ENCODE measurements around the gene ZDHHC8.
"Not testable (repeated sequence)": the region's sequence is repeated elsewhere in the genome, so short reads cannot be mapped to it uniquely, and the experiment has no call there.

Gene ZDHHC8

DNA sequence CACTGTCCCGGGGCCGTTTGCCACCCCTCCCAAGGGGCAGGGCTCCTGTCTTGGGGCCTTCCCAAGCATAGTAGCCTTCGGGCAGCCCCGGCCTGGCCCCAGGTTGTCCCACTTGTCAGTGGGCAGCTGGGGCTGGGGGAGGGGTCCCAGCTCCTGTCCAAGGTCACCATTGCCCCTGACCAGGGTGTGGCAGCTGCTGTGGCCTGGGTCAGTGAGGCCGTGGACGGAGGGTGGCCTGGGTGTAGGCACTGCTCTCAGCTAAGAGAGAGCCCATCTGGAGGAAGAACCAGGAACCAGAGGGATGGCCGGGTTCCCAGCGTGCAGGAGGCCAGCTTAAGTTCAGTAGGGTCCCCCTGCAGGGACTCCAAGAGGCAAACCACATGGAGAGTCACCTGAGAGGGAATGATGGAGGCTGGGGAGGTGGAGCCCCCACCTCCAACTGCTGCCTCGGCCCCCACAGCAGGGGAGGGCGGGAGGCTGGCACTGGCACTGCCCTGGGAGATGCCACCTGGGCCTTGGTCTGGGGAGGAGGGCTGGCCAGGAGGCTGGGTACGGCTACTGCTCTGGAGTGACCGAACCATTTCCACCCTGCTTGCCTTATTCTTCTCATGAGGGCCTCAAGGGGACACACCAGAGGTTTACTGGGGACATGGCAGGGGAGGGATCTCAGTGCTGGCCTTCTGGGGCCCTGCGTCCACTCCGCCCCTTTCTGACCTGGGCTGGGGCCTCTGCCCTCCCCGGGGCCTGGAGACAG is 26.0 kb downstream of the ZDHHC8 start:
- DNase-seq (ENCODE audit: low read depth in 1 of 2, low spot score in 1 of 2) = no peak

DNA sequence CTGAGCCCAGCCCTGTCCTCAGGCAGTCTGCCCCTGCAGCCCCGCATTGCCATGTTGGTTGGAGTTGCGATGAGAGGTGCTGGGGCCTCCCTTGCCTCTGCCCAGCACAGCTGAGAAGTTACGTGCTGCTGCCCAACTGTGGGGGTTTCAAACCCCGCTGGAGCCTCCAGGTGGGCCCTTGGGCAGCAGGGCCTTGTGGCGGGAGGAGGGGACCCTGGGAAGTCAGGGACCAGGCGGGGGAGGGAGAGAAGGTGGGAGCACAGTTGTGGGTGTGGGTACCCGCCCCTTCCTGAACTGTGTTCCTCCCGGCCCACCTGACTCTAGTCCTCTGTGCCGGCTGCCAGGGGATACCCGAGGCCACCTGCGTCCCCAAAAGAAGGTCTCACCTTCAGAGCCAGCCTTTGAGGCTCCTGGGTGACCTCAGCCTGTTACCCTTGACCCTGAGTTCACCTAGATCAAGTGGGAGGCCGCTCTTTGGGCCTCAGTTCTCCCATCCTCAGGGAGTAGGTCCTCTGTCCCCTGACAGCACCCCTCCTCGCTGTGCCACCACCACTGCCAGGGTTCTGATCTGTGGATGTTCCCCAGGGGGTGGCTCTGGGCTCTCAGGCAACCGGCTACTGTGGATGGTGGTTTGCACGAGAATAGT is 26.9 kb downstream of the ZDHHC8 start:
- DNase-seq (ENCODE audit: low read depth in 1 of 2, low spot score in 1 of 2) = no peak

DNA sequence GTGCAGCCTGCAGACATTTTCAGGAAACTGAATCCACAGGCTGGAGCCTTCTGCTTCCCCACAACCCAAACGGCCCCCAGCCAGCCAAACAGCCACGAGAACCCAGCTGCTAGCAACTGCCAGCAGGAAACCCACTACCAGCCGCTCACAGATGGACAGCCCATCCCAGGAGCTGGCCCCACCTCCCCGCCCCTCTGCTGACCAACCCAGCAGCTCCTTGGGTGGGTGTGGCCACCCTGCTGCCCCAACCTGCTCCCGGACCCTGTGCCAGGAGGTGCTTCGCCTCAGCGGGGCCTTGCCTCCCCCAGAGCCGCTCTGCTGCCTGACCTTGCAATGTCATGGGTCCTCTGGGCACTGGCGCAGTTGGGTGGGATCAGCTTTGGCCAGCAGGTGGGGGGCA is 27.5 kb downstream of the ZDHHC8 start:
- no peak for DNase-seq (ENCODE audit: low read depth in 1 of 2, low spot score in 1 of 2)

DNA sequence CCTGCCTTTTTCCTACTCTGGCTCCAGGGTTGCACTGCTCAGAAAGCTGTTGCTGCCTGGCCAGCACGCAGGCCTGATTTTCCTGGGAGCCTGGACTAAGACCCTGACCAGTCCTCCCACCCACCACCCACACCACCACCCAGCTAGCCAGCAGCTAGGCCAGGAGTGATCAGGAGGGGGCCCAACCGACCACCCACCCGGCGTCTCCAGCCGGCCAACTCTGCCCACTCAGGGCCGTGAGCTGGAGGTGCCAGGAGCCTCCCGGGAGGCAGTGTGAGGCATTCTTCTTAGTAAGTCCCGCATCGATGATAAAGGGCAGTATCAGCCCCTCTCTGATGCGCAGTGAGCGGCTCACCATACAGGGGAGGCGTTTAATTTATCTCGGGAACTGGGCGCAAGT is 27.9 kb downstream of the ZDHHC8 start:
- not testable (repeated sequence) for DNase-seq (ENCODE audit: low read depth in 1 of 2, low spot score in 1 of 2)

DNA sequence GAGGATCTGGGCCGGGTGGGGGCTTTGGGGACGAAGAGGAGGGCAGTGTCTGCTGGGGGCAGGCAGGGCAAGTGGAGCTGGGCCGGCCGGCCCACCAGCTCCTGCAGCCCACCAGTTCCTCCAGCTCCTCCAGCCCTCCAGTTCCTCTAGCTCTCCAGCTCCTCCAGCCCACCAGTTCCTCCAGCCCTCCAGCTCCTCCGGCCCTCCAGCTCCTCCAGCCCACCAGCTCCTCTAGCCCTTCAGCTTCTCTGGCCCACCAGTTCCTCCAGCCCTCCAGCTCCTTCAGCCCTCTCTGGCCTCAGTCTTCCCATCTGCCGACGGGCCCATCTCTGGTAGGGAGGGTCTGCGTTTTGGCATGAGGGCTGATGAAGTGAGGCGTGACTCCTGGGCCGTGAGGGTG is 28.4 kb downstream of the ZDHHC8 start:
- DNase-seq (ENCODE audit: low read depth in 1 of 2, low spot score in 1 of 2) = no peak

DNA sequence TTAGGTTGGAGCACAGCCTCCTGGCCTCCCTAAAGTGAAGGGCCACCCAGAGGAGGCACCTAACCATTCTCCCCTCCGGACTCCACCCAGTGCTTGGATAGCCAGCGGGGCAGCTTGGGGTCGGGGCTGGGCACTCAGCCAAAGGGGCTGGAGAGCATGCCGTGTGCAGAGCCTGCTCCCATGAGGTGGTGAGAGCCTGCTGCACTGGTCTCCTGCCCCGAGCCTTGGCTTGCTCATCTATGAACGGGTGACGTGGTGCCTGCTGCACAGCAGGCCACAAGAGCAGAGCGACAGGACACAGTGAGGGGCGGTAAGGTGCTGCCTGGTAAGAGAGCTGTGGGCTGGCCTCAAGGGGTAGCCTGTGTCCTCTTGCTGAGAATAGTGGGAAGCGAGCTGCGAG is 33.3 kb downstream of the ZDHHC8 start:
- no peak for DNase-seq (ENCODE audit: low read depth in 1 of 2, low spot score in 1 of 2)

DNA sequence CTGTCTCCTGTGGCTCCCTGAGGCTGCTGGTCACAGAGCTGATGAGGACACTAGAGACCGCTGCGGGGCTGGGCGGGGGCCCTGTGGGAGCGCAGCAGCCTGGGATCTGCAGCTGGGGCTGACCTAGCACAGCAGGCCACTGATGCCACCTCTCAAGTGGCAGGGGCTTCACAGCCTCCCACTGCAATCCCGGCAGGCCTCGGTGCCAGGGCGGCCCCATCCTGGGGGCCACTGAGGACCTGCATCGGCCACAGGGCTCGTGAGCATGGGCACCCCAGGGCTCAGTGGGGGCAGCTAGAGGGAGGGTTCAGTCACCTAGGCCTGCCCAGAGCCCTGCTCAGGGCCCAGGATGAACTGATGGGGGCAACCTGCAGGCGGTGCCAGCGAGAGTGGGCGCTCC is 33.8 kb downstream of the ZDHHC8 start:
- no peak for DNase-seq (ENCODE audit: low read depth in 1 of 2, low spot score in 1 of 2)

DNA sequence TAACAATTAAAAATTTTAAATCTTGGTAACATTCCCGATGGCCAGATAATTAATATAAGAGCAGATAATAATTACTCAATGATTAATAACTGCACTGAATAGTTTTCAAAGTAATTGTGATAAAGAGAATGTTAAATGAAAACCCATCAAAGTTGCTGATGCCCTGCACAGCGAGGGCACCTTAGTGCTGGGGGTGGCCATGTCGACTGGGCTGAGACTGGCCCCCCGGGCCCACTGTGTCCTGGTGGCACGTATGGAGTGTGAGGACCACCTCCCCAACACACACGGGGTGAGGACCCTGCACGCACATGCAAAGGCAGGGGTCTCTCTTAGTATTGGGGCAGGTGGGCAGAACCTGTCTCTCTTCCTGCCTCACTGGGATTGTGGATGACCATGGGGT is 34.3 kb downstream of the ZDHHC8 start:
- DNase-seq (ENCODE audit: low read depth in 1 of 2, low spot score in 1 of 2) = no peak

DNA sequence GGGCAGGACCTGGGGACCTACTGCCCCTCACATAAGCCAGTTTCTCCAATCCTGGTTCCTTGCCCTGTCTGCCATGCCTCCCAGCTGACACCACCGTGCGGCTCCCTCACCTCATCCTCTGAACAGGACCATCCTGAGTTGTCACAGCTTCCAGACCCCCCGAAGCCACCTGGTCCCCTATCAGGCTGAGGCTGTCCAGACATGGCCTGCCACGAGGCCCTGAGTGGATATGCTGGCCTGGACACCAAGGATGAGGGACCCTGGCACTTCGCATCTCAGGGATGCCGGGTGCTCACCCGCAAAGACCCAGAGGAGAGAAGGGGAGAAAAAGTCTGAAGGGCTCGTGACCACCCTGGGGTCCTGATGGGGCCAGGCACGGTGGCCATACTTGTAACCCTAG is 35.1 kb downstream of the ZDHHC8 start:
- no peak for DNase-seq (ENCODE audit: low read depth in 1 of 2, low spot score in 1 of 2)

DNA sequence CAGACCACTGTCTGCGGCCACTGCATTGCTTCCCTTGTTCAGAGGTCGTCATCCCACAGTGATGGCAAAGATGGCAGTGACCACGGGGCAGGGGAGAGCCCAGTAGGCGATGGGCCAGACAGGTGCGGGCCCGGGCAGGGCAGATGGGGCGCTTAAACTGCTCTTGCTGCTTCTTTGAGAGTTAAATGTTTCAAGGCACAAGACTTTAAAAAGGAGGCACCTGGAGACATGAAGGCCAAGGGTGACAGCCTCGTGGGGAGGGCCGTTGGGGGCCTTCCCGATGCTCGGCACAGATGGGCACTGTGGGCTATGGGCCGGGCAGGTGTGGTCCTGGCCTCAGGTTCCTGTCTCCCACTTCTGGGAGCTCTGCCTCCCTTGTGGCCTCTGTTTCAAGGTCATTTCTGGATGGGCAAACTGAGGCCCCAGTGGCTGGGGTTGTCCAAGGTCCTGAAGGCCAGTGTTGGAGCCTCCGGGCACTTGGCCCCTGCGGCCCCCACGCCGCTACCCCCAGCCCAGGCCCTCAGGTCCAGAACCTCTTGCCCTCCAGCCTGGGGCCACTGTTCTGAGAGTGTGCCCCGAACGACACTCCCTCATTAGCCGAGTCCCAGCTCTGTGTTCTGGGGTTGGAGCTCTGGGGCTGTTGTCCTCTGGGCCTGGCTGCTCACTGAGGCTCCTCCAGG is 36.2 kb downstream of the ZDHHC8 start:
- DNase-seq (ENCODE audit: low read depth in 1 of 2, low spot score in 1 of 2) = no peak

DNA sequence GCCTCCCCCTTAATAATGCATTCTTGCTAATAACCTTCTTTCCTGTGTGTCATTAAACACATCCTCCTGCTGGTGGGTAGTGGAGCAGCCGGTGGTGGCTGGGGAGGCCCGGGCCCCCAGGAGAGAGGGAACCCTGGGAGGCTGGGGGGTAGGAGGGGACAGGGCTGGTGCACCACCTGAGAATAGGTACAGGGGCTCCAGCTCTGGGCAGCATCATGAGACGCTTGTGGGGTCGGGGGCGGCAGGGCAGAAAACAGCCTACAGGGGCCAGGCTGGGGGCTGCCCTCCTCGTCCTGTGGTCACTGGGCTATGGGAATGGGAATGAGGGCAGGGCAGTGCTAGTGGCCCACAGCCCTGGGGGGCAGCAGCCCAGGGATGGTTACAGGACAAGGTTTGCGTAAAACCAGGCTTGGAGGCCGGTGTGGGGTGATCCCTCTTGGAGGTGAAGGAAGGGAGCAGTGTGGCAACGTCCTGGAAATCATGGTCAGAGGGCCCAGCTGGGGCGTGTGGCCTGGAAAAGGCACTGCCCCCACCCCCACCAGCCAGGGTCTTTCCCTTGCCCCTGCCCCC is 37.7 kb downstream of the ZDHHC8 start:
- no peak for DNase-seq (ENCODE audit: low read depth in 1 of 2, low spot score in 1 of 2)

DNA sequence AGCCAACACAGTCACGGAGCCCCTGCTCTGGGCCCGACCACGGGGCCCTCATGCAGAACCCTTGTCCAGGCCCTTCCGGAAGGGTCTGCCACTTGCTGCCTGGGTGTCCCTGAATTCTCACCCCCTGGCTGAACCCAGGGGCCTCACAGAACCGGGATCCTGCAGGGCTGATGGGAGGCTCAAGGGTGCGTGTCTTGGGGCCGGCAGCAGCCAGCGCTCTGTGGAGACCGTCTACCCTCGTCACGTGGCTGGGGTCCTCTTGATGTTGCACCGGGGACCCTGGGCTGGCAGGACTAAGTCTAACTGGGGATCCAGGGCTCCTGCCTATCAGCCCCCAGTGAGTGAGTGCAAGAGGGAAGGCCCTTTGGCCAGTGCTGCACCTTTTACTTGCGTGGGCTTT is 38.6 kb downstream of the ZDHHC8 start:
- DNase-seq (ENCODE audit: low read depth in 1 of 2, low spot score in 1 of 2) = no peak

DNA sequence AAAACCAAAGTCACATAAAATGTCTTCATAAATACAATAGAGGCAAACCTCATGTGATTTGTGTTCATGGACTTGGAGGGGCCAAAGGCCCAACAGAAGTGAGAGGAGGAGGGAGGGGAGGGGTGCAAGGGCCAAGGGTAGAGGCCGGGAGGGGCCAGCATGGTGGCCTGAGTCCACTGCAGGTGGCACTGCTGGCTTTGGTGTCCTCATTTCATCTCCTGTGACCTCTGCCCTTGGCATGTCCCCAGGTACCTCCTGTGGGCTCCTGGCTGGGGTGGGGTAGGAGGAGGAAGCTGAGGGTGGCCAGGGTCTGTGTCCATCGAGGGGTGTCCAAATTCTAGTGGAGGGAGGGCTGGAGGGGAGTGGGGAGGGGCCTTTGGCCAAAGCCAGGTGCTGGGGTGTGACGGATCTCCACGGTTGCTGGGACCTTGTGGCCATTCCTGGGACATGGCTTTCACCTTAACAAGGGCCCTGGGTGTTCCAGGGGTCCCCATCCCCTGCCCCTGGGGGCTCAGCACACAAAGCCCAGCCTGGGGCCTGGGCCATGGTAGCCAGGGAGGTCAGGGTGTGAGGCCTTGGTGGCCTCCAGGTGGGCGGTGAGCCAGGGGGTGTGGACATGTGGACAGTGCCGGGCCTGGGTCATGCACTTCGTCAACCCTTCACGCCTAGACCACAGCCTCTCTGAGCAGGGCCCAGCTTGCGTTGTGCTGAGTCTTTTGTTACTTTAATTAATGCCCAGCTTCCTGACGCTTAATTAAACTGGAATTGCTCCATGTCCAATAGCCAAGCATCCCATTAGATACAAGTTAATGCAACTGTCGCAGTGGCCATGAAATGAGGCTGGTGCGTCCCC is 39.9 kb downstream of the ZDHHC8 start:
- DNase-seq (ENCODE audit: low read depth in 1 of 2, low spot score in 1 of 2) = no peak

DNA sequence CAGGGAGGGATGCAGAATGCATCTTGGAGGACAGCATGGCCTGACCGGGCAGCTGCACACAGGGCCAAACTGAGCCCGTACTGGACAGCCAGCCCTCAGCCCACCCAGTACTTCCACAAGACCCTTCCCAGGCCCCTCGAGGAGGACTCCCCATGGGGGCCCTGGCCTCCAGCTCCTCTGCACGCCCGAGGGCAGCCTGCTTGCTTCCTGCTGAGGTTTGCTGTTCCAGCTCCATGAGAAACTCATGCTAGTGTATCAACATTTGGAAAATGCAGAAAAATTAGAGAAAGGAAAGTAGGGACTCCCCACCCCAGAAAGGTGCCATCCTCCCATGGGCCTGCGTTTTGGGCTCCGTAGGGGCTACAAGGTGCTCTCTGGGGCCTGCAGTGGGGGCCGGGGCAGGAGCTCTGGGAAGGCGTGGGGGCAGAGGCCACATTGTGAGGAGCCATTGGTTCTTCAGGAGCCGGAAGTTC is 40.6 kb downstream of the ZDHHC8 start:
- DNase-seq (ENCODE audit: low read depth in 1 of 2, low spot score in 1 of 2) = no peak

DNA sequence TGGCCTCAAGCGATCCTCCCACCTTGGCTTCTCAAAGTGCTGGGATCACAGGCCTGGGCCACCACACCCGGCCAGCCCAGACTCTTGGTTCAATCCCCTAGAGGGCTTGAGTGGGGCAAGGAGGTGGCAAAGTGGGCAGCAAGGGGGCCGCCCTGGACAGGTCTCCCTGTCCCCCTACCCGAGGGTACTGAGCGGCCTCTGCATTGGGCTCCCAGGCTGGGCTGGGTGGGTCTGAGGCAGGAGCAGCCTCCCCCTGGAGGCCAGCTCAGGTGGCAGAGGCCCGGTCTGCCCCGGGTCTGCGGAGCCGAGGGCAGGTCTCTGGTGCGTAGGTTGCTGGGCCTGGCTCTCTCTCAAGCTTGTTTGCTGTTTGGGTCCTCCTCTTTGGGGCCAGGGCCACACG is 41.6 kb downstream of the ZDHHC8 start:
- no peak for DNase-seq (ENCODE audit: low read depth in 1 of 2, low spot score in 1 of 2)

DNA sequence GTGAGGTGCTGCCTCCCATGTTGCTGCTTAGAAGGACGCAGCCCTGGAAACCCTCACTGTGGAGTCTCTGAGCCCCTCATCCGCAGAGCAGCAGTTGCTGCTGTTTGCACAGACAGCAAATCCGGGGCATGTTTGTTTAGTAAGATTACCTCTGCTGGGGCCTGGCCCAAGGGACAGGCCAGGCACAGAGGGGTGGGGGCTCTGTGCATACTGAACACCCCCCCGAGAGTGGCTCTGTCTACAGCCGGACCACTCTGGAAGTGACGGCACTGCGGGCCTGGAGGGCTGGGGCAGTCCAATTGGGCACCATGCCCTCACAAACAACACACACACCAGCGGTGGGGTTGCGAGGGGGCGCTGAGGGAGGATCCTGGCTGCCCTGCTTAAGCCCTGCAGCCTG is 42.2 kb downstream of the ZDHHC8 start:
- DNase-seq (ENCODE audit: low read depth in 1 of 2, low spot score in 1 of 2) = no peak

DNA sequence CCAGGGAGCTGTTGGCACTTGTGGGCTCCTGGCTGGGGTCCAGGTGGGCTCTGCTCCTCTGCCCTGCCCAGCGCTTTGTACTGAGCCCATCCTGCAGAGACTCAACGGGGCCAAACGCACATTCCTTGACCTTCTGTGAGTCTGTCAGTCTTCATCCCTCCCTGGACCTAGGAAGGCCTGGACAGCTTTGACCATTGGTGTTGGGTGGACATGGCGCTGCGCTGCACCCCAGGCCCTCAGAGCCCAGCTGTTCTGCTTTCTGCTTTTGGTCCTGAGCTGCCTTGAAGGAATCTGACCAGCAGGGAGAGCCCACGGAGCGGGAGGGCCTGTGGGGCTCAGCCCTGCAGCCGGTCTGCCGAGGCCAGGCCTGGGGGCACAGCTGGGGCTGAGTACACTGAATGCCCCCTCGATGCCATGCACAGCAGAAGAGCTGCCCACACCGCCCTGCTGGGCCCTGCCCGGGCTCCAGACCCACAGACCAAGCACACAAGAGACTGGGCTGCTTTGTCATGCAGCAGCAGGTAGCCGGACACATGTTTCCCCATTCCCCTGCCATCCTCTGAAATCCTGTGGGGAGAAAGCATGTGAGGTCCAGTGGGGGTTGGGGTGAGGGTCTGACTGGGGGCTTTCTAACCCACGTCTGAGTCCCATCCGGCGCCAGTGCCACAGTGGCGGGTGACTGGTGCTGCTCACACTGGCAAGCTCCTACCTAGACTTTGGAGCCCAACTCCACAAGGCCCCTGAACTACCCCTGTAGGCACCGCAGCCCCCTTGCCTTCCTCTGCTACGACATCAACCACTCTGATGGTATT is 43.4 kb downstream of the ZDHHC8 start:
- no peak for DNase-seq (ENCODE audit: low read depth in 1 of 2, low spot score in 1 of 2)

DNA sequence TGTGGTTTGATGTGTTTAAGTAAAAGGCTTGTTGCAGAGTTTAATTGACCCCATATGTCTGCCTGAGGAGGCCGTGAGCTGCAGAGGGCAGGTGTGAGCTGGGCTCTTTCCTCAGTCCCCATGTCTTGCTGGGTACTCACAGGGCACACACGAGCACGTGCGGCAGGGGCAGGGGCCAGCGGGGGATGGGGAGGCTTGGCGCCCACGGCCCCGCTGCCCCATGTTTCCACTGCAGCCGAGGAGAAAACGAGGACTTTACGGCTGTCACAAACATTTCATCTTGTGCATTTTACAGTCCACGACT is 43.9 kb downstream of the ZDHHC8 start:
- no peak for DNase-seq (ENCODE audit: low read depth in 1 of 2, low spot score in 1 of 2)

DNA sequence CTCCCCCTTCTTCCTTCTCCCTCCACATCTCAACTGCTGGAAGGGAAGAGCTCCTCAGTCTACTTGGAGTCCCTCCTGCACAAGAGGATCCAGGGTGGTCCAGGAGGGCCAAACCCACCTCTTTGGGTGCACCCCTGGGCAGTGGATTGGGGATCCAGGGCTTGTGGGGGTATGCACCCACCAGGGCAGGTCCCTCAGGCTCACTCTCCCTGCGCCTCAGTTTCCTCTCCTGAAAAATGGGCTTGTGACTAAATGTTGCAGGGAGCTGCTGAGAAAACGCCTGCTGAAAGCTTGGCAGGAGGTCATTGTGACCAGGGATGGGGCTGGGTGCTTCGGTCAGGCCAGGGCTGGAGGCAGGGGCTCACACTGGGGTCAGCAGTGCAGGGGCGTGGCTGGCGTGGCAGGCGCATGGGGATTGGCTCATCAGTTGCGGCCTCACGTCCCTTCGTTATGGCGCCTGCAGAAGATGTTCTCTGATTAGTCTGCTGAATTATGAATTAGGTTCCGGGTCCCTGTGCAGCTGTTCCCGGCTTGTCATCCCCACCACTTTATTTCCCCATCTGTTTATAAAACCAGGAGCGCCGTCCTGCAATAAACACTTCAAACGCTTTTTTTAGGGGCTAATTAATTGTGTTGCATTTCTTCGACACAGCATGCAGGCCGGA is 44.9 kb downstream of the ZDHHC8 start:
- no peak for DNase-seq (ENCODE audit: low read depth in 1 of 2, low spot score in 1 of 2)

All from activated CD4-positive, alpha-beta T cell treated with anti-CD3 and anti-CD28 coated beads, Interleukin-2, amount 50 U/mL, for 24 hours (primary cell).